GM21526 (cell line): ENCODE data around the gene PLAU.
"Not testable (repeated sequence)": the region's sequence is repeated elsewhere in the genome, so short reads cannot be mapped to it uniquely, and the experiment has no call there.

Experiments used
- ATAC-seq: cut with Tn5 transposase; IDR thresholded peaks from one replicate; pipeline ENCODE4 v1.9.1; 2021; ENCODE audit warnings: moderate library complexity; ENCODE audit not compliant: unreplicated experiment, low FRiP score

The PLAU gene

DNA sequence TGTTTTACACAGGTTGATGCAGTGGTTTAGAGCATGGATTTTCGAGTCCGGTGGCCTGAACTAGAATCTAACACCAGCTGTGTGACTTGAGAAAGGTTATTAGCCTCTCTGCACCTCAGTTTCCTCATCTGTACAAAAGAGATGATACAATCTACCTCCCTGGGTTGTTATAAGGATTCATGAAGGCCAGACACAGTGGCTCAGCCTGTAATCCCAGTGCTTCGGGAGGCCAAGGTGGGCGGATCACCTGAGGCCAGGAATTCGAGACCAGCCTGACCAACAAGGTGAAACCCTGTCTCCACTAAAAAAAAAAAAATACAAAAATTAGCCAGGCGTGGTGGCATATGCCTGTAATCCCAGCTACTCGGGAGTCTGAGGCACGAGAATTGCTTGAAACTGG is 8.5 kb downstream of the PLAU start:
- not testable (repeated sequence) for ATAC-seq

GRCh38 chr10:73920089-73920488 is 9.2 kb downstream of the PLAU start:
- no peak for ATAC-seq

DNA sequence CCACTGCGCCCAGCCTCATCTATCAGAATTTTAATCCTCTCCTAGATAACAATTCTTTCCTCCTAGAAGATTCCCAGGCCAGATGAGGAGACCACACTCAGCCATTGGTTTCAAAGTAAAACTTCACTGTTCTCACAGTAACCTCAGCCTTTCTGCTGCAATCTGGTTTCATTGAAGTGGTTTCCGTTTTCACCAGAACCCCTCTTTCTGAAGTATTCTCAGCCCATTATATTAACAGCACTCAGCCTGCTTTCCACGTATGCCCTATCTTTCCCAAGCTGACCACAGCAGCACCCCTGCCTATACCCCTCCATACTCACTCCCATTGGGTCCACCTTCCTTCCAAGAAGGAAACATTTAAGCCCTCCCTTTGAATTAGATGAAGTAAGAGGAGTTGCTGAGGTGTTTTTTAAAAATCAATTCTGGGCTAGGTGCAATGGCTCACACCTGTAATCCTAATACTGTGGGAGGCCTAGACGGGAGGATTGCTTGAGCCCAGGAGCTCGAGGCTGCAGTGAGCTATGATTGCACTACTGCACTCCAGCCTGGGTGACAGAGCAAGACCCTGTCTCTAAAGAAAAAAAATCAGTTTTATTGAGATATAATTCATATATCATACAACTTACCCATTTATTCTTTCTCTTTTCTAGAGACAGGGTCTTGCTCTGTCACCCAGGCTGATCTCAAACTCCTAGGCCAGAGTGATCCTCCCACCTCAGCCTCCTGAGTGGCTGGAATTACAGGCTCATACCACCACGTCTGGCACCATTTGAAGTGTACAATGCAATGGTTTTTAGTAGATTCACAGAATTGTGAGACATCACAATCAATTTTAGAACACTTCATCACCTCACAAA is 11.3 kb downstream of the PLAU start:
- no peak for ATAC-seq

- ATAC-seq = no peak
Observed at GRCh38 chr10:73922864-73923133, 11.9 kb downstream of the PLAU start.

GRCh38 chr10:73923935-73924598 is 13.1 kb downstream of the PLAU start:
- ATAC-seq = no peak

DNA sequence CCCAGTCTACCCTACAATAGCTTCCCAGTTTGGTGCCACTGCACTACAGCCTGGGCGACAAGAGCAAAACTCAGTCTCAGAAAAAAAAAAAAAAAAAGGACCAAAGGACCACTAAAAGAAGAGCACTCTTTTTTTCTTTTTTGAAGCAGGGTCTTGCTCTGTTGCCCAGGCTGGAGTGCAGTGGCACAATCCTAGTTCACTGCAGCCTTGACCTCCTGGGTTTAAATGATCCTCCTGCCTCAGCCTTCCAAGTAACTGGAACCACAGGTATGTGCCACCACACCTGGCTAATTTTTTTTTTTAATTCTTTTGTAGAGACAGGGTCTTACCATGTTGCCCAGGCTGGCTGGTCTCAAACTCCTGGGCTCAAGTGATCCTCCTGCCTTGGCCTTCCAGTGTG is 14.0 kb downstream of the PLAU start:
- no peak for ATAC-seq

GRCh38 chr10:73925539-73925938 is 14.6 kb downstream of the PLAU start:
- ATAC-seq = no peak

- no peak for ATAC-seq
Observed at GRCh38 chr10:73926152-73926764, 15.3 kb downstream of the PLAU start.

GRCh38 chr10:73930630-73931327 is 19.8 kb downstream of the PLAU start:
- not testable (repeated sequence) for ATAC-seq

- no peak for ATAC-seq
Observed at GRCh38 chr10:73931767-73932619, 21.1 kb downstream of the PLAU start.

- ATAC-seq = no peak
Observed at GRCh38 chr10:73932620-73933112, 21.7 kb downstream of the PLAU start.

GRCh38 chr10:73934074-73934473 is 23.1 kb downstream of the PLAU start:
- no peak for ATAC-seq

DNA sequence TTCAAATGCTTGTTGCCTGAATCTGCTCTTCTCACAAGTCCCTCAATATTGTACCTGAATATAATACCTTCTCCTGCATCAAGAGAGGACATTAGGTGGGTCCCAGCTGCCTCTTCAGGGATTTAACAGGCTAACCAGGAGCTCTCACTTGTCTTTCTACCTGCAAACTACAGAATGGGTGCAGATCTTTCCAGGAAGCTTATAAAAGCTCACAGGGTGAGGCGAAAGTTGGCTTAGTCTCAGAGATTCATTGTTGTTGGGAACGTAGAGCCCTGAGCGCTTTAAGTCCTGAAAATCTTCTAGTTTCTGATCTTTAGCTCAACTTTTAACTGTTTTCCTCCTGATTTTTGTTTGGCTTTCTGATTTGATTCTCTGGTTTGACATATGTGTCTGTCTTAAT is 25.0 kb downstream of the PLAU start:
- ATAC-seq = no peak

DNA sequence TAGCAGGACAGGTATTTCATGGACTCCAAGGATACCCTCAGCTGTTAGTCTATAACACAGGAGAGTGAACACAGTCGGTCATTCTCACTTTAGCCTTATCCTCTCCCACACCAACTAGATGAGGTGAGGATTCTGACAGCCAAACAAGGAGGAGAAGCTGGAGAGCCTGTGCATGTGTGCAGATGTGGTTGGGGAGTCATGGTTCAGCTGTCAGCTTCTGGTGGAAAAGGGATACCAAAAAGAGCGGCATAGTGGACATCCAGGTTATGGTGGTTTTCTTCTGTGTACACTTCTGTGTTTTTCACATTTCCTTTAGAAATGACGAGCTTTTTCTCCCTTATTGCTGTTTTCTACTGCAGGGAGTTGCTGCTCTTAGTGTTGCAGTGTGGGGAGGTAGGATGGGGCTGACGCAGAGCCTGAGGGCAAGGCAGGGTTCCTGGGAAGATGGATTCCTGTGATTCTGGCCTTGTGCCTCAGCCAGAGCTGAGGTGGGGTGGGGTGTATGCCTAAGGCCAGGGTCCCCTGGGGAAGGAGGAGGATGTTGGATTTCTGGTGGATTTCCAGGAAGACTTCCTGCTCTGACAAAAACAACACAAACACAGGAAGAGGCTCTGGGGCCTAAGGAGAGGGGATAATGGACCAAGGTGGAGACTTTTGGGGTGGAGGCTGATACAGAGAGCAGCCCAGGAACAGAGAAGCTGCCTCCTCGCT is 26.6 kb downstream of the PLAU start:
- ATAC-seq = no peak

GRCh38 chr10:73940634-73941221 is 29.8 kb downstream of the PLAU start:
- no peak for ATAC-seq

DNA sequence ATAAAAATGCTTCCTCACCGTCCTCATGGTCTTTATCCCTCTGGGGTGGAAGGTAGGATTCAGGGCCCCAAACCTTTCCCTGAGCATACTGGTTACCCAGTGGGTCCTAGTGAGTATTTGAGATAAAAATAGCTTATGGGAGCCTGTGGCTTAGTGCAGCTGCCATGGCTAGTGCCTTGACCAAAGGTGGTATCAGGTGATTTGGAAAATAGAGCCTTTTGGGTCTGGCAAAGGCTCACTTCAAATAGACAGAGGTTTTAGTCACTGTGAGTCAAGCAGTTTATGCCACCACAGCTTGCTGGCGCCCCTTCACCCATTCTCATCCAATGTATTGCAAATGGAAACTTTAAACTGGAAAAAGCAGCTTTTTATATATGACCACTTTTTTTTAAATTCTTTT is 30.4 kb downstream of the PLAU start:
- ATAC-seq = no peak

DNA sequence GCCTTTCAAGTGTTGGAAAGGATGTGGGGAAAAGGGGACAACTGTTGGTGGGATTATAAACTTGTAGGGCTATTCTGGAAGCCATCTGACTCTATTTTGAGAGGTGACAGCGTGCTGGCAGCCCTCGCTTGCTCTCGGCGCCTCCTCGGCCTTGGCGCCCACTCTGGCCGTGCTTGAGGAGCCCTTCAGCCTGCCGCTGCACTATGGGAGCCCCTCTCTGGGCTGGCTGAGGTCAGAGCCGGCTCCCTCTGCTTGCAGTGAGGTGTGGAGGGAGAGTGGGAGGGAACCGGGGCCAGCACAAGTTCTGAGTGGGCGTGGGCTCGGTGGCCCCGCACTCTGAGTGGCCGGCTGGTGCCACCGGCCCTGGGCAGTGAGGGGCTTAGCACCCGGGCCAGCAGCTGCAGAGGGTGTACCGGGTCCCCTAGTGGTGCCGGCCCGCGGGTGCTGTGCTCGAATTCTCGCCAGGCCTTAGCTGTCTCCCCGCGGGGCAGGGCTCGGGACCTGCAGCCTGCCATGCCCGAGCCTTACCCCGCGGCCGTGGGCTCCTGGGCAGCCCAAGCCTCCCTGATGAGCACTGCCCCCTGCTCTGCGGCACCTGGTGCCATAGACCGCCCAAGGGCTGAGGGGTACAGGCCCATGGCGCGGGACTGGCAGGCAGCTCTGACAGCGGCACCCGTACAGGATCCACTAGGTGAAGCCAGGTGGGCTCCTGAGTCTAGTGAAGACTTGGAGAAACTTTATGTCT is 33.6 kb downstream of the PLAU start:
- ATAC-seq = no peak
